ENCODE results near the gene CDH13. TPM values are rescaled to one million over a fixed set of nuclear protein-coding genes. Genes with fewer than 3 reads are reported as not detected.

CDH13 gene
- total and polyA plus RNA-seq, 2 experiments from 2014 or later, result 1.6 to 4.4 TPM

GRCh38 chr16:82841108-82841507 is 214.3 kb downstream of the CDH13 start (continued):
- TF ChIP-seq REST (IDR thresholded peaks at IDR 0.05; ENCODE audit: unreplicated experiment) (no peak), CREB1 (CRISPR knock-in tag; IDR thresholded peaks at IDR 0.05; ENCODE audit: low read depth) (no peak), STAT1 (IDR thresholded peaks at IDR 0.05; ENCODE audit: unreplicated experiment) (no peak), ZNF331 (CRISPR knock-in tag; IDR thresholded peaks at IDR 0.05; ENCODE audit: low read depth) (no peak)

- Histone ChIP-seq H3K9me2 (ENCODE audit: insufficient read depth) (peaks cover 5% of the 10 kb centered on the region; the same call in 1 of the 2 replicates), H3F3A (replicated peaks; ENCODE audit: low read depth) (no peaks in the 10 kb centered on the region), H2AFZ (no peak overlapping the region), H3K36me3 (ENCODE audit: insufficient read depth) (peaks cover 7% of the 10 kb centered on the region; the same call in 1 of the 2 replicates), H3K27me3 (ENCODE audit: insufficient read depth) (no peaks in the 10 kb centered on the region), H4K20me1 (replicated peaks; ENCODE audit: insufficient read depth) (no peaks in the 10 kb centered on the region), H3K79me2 (replicated peaks; ENCODE audit: insufficient read depth) (no peaks in the 10 kb centered on the region), H3K27ac (ENCODE audit: low read depth) (no peak overlapping the region), H3K4me1 (ENCODE audit: insufficient read depth) (no peaks in the 10 kb centered on the region), H3K4me2 (no peak overlapping the region), H3K4me3 (no peak overlapping the region)
- H3K36me3 Mint-ChIP-seq (ENCODE audit: low read depth), result peaks cover 23% of the 10 kb centered on the region
- H3K27me3 Mint-ChIP-seq (ENCODE audit: insufficient read depth, low read depth, poor library complexity), result no peaks in the 10 kb centered on the region
- DNase-seq (ENCODE audit: low spot score) (no peak), ATAC-seq (no peak)
- H3K4me3 Mint-ChIP-seq, result no peak overlapping the region
- peaks cover 38% of the 10 kb centered on the region for H3K9me3 Mint-ChIP-seq
- peaks cover 6% of the 10 kb centered on the region; the same call in 2 of the 3 replicates for H3K4me1 Mint-ChIP-seq
- H3K27ac Mint-ChIP-seq, result no peak overlapping the region
- TF ChIP-seq ZNF462 (CRISPR knock-in tag; IDR thresholded peaks at IDR 0.05), result no peak
- no peak for TF ChIP-seq EZH2 (IDR thresholded peaks at IDR 0.05; ENCODE audit: low read depth, unreplicated experiment)
- no peak for TF ChIP-seq EZH2phosphoT487 (IDR thresholded peaks at IDR 0.05; ENCODE audit: unreplicated experiment)
- TF ChIP-seq NANOG (IDR thresholded peaks at IDR 0.05; ENCODE audit: borderline replicate concordance), result no peak
- no peak for TF ChIP-seq ZNF331 (CRISPR knock-in tag; IDR thresholded peaks at IDR 0.05; ENCODE audit: low read depth)
- no peak for TF ChIP-seq REST (IDR thresholded peaks at IDR 0.05; ENCODE audit: unreplicated experiment)
- no peak for TF ChIP-seq CREB1 (CRISPR knock-in tag; IDR thresholded peaks at IDR 0.05; ENCODE audit: low read depth)
- no peak for TF ChIP-seq POLR2AphosphoS5 (IDR thresholded peaks at IDR 0.05; ENCODE audit: low read depth)
Measured at GRCh38 chr16:82843606-82844271, 217.0 kb downstream of the CDH13 start.

All from GM23338 (cell line).